SK-N-SH treated with all-trans-retinoic acid at 6 μM for 48 hours (cell line): ENCODE data around the gene KIF2A.

Experiments used
- ATAC-seq: fragments of 200-7000 bp; cut with Tn5 transposase; 3 replicates; pipeline ENCODE4 v1.9.1; 2020; ENCODE audit warnings: mild to moderate bottlenecking, moderate library complexity
- ARNTL ChIP-seq: fragments of 450-650 bp; formaldehyde crosslinking; IDR thresholded peaks from 2 replicates; pipeline ENCODE4 v1.5.0; 2020; ENCODE audit warnings: low read depth, mild to moderate bottlenecking, moderate library complexity, borderline replicate concordance
- BACH2 ChIP-seq: fragments of 250-450 bp; sonication (Bioruptor Pico); IDR thresholded peaks from 2 replicates; pipeline ENCODE4 v1.9.0; 2021; ENCODE audit warnings: mild to moderate bottlenecking, borderline replicate concordance
- CREB5 ChIP-seq: fragments of 250-450 bp; sonication (Bioruptor Pico); IDR thresholded peaks from 2 replicates; pipeline ENCODE4 v1.5.1; 2020; ENCODE audit warnings: low read depth, mild to moderate bottlenecking, moderate library complexity
- CSDC2 ChIP-seq: fragments of 250-450 bp; sonication (Bioruptor Pico); IDR thresholded peaks from 2 replicates; pipeline ENCODE4 v1.5.0; 2020; ENCODE audit warnings: mild to moderate bottlenecking, moderate library complexity
- ESRRG ChIP-seq: fragments of 250-450 bp; sonication (Bioruptor Pico); IDR thresholded peaks from 2 replicates; pipeline ENCODE4 v1.6.1; 2021; ENCODE audit warnings: mild to moderate bottlenecking
- GLIS3 ChIP-seq: fragments of 250-450 bp; sonication (Bioruptor Pico); IDR thresholded peaks from 2 replicates; pipeline ENCODE4 v1.5.0; 2020; ENCODE audit warnings: mild to moderate bottlenecking, moderate library complexity
- ISL1 ChIP-seq: fragments of 250-450 bp; sonication (Bioruptor Pico); IDR thresholded peaks from 2 replicates; pipeline ENCODE4 v2.1.2; 2022; ENCODE audit warnings: mild to moderate bottlenecking, moderate library complexity
- OSR1 ChIP-seq: fragments of 250-450 bp; sonication (Bioruptor Pico); IDR thresholded peaks from 2 replicates; pipeline ENCODE4 v1.8.0; 2022; ENCODE audit warnings: moderate library complexity, mild to moderate bottlenecking, inconsistent platforms
- POU6F1 ChIP-seq: fragments of 250-450 bp; sonication (Bioruptor Pico); IDR thresholded peaks from 2 replicates; pipeline ENCODE4 v1.8.0; 2021; ENCODE audit warnings: low read depth, mild to moderate bottlenecking, moderate library complexity, borderline replicate concordance
- PPARA ChIP-seq: fragments of 250-450 bp; sonication (Bioruptor Pico); IDR thresholded peaks from 2 replicates; pipeline ENCODE4 v1.5.0; 2020; ENCODE audit warnings: mild to moderate bottlenecking, borderline replicate concordance
- RARB ChIP-seq: fragments of 250-450 bp; sonication (Bioruptor Pico); IDR thresholded peaks from 2 replicates; pipeline ENCODE4 v1.8.0; 2021; ENCODE audit warnings: mild to moderate bottlenecking, moderate library complexity
- SNAI2 ChIP-seq: fragments of 250-450 bp; sonication (Bioruptor Pico); IDR thresholded peaks from 2 replicates; pipeline ENCODE4 v1.5.0; 2020; ENCODE audit warnings: mild to moderate bottlenecking, moderate library complexity
- TCF4 ChIP-seq: fragments of 250-450 bp; sonication (Bioruptor Pico); IDR thresholded peaks from 2 replicates; pipeline ENCODE4 v1.8.0; 2021; ENCODE audit warnings: mild to moderate bottlenecking, moderate library complexity, borderline replicate concordance
- TOX ChIP-seq: fragments of 250-450 bp; sonication (Bioruptor Pico); IDR thresholded peaks from 2 replicates; pipeline ENCODE4 v1.8.0; 2021; ENCODE audit warnings: mild to moderate bottlenecking, moderate library complexity, borderline replicate concordance
- ZC3H10 ChIP-seq: fragments of 250-450 bp; sonication (Bioruptor Pico); IDR thresholded peaks from 2 replicates; pipeline ENCODE4 v1.5.1; 2021; ENCODE audit warnings: mild to moderate bottlenecking, moderate library complexity
- ZFP3 ChIP-seq: fragments of 250-450 bp; sonication (Bioruptor Pico); IDR thresholded peaks from 2 replicates; pipeline ENCODE4 v1.5.0; 2020; ENCODE audit warnings: mild to moderate bottlenecking, moderate library complexity
- ZFP30 ChIP-seq: fragments of 450-650 bp; formaldehyde crosslinking; IDR thresholded peaks from 2 replicates; pipeline ENCODE4 v1.5.0; 2022; ENCODE audit warnings: mild to moderate bottlenecking, moderate library complexity
- ZNF565 ChIP-seq: fragments of 450-650 bp; formaldehyde crosslinking; conservative IDR thresholded peaks from 2 replicates; pipeline ENCODE4 v1.5.0; 2020; ENCODE audit warnings: low read depth, mild to moderate bottlenecking, moderate library complexity
- ZNF70 ChIP-seq: fragments of 450-650 bp; formaldehyde crosslinking; IDR thresholded peaks from 2 replicates; pipeline ENCODE4 v1.5.0; 2020; ENCODE audit warnings: mild to moderate bottlenecking, moderate library complexity
- ZNF8 ChIP-seq: fragments of 450-650 bp; formaldehyde crosslinking; IDR thresholded peaks from 2 replicates; pipeline ENCODE4 v1.5.0; 2020; ENCODE audit warnings: mild to moderate bottlenecking, moderate library complexity
- TF ChIP-seq, protein P1 (sequence below): fragments of 250-450 bp; sonication (Bioruptor Pico); IDR thresholded peaks from 2 replicates; pipeline ENCODE4 v1.5.1; 2021; ENCODE audit warnings: mild to moderate bottlenecking, moderate library complexity

KIF2A gene

GRCh38 chr5:62314213-62314830 is 8.3 kb downstream of the KIF2A start:
- no peak for ATAC-seq
- no peak for TF ChIP-seq ZNF70 (CRISPR knock-in tag)
- TF ChIP-seq BACH2 = no peak
- TF ChIP-seq OSR1 (CRISPR knock-in tag) = no peak
- no peak for TF ChIP-seq TCF4 (CRISPR knock-in tag)
- TF ChIP-seq ZNF565 (CRISPR knock-in tag) = no peak
- no peak for TF ChIP-seq ARNTL (CRISPR knock-in tag)
- no peak for TF ChIP-seq ZC3H10 (CRISPR knock-in tag)
- no peak for TF ChIP-seq ZFP3
- no peak for TF ChIP-seq GLIS3 (CRISPR knock-in tag)
- no peak for TF ChIP-seq CSDC2 (CRISPR knock-in tag)

DNA sequence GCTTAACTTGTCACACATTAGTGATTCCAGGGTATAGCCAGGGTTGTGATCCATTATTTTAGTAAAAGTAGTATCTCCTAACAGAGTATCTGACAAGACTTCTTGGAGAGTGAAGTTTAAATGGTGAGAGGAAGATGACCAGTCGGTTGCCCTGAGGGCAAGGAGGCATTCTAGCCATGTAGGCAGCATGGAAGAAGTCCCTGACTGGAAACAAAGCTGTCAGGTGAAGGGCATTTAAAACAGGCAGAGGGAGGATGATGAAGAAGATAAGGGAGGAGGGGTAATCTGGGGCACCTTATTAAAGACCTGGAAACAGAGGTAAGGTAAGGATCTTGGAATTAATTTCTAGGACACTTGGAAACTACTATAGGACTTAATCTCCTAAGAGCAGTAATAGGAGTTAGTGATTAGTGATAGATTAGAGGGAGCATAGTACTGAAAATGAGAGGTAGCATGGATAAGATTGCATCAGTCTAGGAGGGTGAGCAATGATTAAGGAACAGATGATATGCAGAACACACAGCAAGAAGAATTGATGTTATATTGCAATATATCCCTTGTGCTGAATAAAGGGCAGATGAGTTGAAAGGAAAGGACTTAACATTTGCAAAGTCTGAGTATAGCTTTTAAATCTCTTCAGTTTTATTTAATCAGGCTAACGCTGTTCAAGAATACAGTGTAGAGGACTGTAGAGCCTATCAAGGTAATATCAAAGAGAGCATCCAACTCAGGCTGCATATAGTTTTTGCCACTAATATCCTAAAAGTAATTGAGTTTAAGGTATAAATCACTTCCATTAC is 9.6 kb downstream of the KIF2A start:
- TF ChIP-seq ZC3H10 (CRISPR knock-in tag) = no peak
- ATAC-seq = 0 out of 3 replicates have a peak, but pooled peaks have one; percentile 20

DNA sequence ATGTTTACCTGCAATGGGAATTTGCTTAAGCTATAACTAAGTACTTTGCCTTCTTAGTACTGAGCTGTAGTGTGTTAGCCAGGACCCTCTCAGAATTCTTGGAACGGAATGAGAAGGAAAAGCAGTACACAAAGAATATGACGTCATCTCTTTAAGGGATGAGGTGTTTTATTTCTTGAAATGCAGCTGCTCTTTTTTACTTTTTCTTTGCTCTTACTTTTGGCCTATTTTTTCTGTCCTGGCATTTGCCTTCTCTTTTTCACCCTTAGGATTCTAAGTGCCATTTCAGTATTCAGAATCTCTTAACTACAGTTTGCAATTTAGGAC is 10.1 kb downstream of the KIF2A start:
- ATAC-seq = no peak
- no peak for TF ChIP-seq ZFP3
- no peak for TF ChIP-seq SNAI2
- no peak for TF ChIP-seq TCF4 (CRISPR knock-in tag)
- TF ChIP-seq RARB (CRISPR knock-in tag) = no peak
- TF ChIP-seq CREB5 = no peak
- TF ChIP-seq TOX = no peak
- no peak for TF ChIP-seq GLIS3 (CRISPR knock-in tag)
- no peak for TF ChIP-seq ESRRG
- no peak for TF ChIP-seq ZNF565 (CRISPR knock-in tag)
- TF ChIP-seq, protein P1, sequence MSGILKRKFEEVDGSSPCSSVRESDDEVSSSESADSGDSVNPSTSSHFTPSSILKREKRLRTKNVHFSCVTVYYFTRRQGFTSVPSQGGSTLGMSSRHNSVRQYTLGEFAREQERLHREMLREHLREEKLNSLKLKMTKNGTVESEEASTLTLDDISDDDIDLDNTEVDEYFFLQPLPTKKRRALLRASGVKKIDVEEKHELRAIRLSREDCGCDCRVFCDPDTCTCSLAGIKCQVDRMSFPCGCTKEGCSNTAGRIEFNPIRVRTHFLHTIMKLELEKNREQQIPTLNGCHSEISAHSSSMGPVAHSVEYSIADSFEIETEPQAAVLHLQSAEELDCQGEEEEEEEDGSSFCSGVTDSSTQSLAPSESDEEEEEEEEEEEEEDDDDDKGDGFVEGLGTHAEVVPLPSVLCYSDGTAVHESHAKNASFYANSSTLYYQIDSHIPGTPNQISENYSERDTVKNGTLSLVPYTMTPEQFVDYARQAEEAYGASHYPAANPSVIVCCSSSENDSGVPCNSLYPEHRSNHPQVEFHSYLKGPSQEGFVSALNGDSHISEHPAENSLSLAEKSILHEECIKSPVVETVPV (CRISPR knock-in tag) = no peak
- no peak for TF ChIP-seq POU6F1 (CRISPR knock-in tag)
- no peak for TF ChIP-seq ZNF8

GRCh38 chr5:62317810-62318209 is 11.8 kb downstream of the KIF2A start:
- TF ChIP-seq ZFP30 (CRISPR knock-in tag) (no peak), OSR1 (CRISPR knock-in tag) (no peak), ZNF8 (no peak), BACH2 (no peak), CSDC2 (CRISPR knock-in tag) (no peak)
- TF ChIP-seq, all 23 proteins: peak for 0
- no peak for ATAC-seq

DNA sequence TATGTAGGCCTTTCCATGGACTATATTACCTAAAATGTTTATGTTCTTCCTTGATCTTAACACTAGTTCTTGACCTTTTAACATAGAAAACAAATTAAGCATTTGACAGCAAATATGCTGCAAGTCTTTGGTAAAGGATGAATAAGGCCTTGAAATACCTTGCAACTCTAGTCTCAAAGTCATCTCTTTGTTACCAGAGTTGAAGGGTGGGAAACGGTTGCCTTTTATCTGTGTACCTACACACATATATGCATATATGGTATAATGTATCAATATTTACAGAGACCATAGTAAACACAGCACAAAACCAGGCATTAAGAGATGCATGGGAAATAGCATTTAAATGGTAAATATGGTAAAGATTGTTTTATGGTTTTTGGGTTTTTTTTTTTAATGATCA is 16.5 kb downstream of the KIF2A start:
- ATAC-seq = no peak
- no peak for TF ChIP-seq ZFP30 (CRISPR knock-in tag)
- TF ChIP-seq TCF4 (CRISPR knock-in tag) = no peak
- no peak for TF ChIP-seq ISL1 (CRISPR knock-in tag)
- TF ChIP-seq RARB (CRISPR knock-in tag) = no peak
- no peak for TF ChIP-seq SNAI2
- no peak for TF ChIP-seq BACH2
- TF ChIP-seq ZNF565 (CRISPR knock-in tag) = no peak

GRCh38 chr5:62326302-62326701 is 20.3 kb downstream of the KIF2A start:
- TF ChIP-seq RARB (CRISPR knock-in tag) (no peak), CSDC2 (CRISPR knock-in tag) (no peak), TOX (no peak), PPARA (CRISPR knock-in tag) (no peak), POU6F1 (CRISPR knock-in tag) (no peak), ESRRG (no peak), ARNTL (CRISPR knock-in tag) (no peak)
- no peak for ATAC-seq
